Right atrium auricular region (tissue), 2 donors: ENCODE results near the gene SLC39A10. TPM values are rescaled to one million over a fixed set of nuclear protein-coding genes. Genes with fewer than 3 reads are reported as not detected.

ENCODE experiments used
- DNase-seq: peaks from one replicate; pipeline ENCODE4 v3.0.0-alpha.2; 2019; ENCODE audit warnings: low spot score
- H3K27ac ChIP-seq, 2 donors: fragments of 200-600 bp; sonication (generic); 1 replicate in 1 of 2; 2 replicates in 1 of 2; pipeline ENCODE4 v1.5.1; 2016 to 2019
- H3K27me3 ChIP-seq, 2 donors: fragments of 200-600 bp; sonication (generic); one replicate each; pipeline versions ENCODE4 v1.5.1 to v1.6.0; 2017 to 2019
- H3K36me3 ChIP-seq: fragments of 200-600 bp; sonication (generic); one replicate; pipeline ENCODE4 v1.5.1; 2016
- H3K4me1 ChIP-seq, 2 donors: fragments of 200-600 bp; sonication (generic); one replicate each; pipeline versions ENCODE4 v1.5.1 to v1.6.0; 2017 to 2019
- H3K4me3 ChIP-seq, 2 donors: fragments of 200-600 bp; sonication (generic); 1 replicate in 1 of 2; 2 replicates in 1 of 2; pipeline ENCODE4 v1.5.1; 2017 to 2019; ENCODE audit warnings: mild to moderate bottlenecking in 1 of 2, moderate library complexity in 1 of 2
- H3K9me3 ChIP-seq, 2 donors: fragments of 200-600 bp; sonication (generic); one replicate each; pipeline ENCODE4 v1.5.1; 2019
- total RNA-seq, 2 donors: library from RNA; depleted of rRNA; stranded (reverse); fragments of >200 nt; gene quantifications; one replicate each; pipeline ENCODE4 v1.1.0, GENCODE V29; 2016
- TF ChIP-seq, protein P1 (sequence below), 2 donors: fragments of 200-600 bp; sonication (generic); IDR thresholded peaks; one replicate each; pipeline ENCODE4 v1.5.1; 2019; ENCODE audit warnings: antibody characterized with exemption in 2 of 2

SLC39A10 gene
- total RNA-seq, 2 donors from 2014 or later: 8.5 to 12.3 TPM

DNA sequence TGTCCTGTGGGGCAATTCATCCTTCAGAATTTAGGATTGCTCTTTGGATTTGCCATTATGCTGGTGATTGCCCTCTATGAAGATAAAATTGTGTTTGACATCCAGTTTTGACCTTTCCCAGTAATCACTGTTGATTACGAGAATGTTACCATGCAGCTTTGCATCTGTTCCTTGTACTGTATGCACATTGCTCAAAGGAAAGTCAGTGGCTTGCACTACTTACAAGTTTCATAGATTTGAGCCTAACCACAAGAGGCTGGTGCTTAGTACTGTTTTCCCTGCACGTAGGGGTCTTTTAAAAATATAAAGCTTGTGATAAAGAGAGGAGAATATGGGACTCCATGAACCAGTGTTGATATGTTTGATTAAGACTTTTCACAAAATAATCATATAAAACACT lies 77.9 kb downstream of the SLC39A10 start:
- no peak overlapping the region for H3K4me3 ChIP-seq
- H3K27me3 ChIP-seq: no peaks in the 10 kb centered on the region
- no peaks in the 10 kb centered on the region for H3K9me3 ChIP-seq
- TF ChIP-seq, protein P1, sequence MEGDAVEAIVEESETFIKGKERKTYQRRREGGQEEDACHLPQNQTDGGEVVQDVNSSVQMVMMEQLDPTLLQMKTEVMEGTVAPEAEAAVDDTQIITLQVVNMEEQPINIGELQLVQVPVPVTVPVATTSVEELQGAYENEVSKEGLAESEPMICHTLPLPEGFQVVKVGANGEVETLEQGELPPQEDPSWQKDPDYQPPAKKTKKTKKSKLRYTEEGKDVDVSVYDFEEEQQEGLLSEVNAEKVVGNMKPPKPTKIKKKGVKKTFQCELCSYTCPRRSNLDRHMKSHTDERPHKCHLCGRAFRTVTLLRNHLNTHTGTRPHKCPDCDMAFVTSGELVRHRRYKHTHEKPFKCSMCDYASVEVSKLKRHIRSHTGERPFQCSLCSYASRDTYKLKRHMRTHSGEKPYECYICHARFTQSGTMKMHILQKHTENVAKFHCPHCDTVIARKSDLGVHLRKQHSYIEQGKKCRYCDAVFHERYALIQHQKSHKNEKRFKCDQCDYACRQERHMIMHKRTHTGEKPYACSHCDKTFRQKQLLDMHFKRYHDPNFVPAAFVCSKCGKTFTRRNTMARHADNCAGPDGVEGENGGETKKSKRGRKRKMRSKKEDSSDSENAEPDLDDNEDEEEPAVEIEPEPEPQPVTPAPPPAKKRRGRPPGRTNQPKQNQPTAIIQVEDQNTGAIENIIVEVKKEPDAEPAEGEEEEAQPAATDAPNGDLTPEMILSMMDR (IDR thresholded peaks at IDR 0.05): no peak
- no peak for DNase-seq
- no peaks in the 10 kb centered on the region for H3K4me1 ChIP-seq
- H3K36me3 ChIP-seq: peaks cover 23% of the 10 kb centered on the region
- H3K27ac ChIP-seq: no peak overlapping the region

GRCh38 chr2:195735347-195735746 lies 78.3 kb downstream of the SLC39A10 start:
- peaks cover 20% of the 10 kb centered on the region for H3K36me3 ChIP-seq
- TF ChIP-seq, protein P1 (IDR thresholded peaks at IDR 0.05): no peak

GRCh38 chr2:195737511-195738325 lies 80.7 kb downstream of the SLC39A10 start:
- TF ChIP-seq, protein P1 (IDR thresholded peaks at IDR 0.05): no peak
- Histone ChIP-seq H3K4me3 (no peak overlapping the region), H3K9me3 (no peaks in the 10 kb centered on the region), H3K4me1 (no peaks in the 10 kb centered on the region), H3K36me3 (peaks cover 3% of the 10 kb centered on the region), H3K27me3 (no peaks in the 10 kb centered on the region), H3K27ac (no peak overlapping the region)
- no peak for DNase-seq

More at GRCh38 chr2:195735347-195735746, 78.3 kb downstream of the SLC39A10 start:
- Histone ChIP-seq H3K27me3 (no peaks in the 10 kb centered on the region), H3K27ac (no peak overlapping the region), H3K4me1 (no peaks in the 10 kb centered on the region), H3K9me3 (no peaks in the 10 kb centered on the region), H3K4me3 (no peak overlapping the region)
- no peak for DNase-seq

GRCh38 chr2:195741191-195741590 lies 84.2 kb downstream of the SLC39A10 start:
- Histone ChIP-seq H3K27me3 (no peaks in the 10 kb centered on the region), H3K9me3 (no peaks in the 10 kb centered on the region), H3K4me3 (no peak overlapping the region), H3K36me3 (no peaks in the 10 kb centered on the region), H3K4me1 (no peaks in the 10 kb centered on the region), H3K27ac (no peak overlapping the region)
- DNase-seq: no peak
- TF ChIP-seq, protein P1 (IDR thresholded peaks at IDR 0.05): no peak

- peaks cover 0 to 12% of the 10 kb centered on the region in 2 donors for H3K9me3 ChIP-seq
- no peaks in the 10 kb centered on the region for H3K27me3 ChIP-seq
- no peak for DNase-seq
- H3K36me3 ChIP-seq: no peaks in the 10 kb centered on the region
- H3K27ac ChIP-seq: no peak overlapping the region
- TF ChIP-seq, protein P1 (IDR thresholded peaks at IDR 0.05): no peak
- no peak overlapping the region for H3K4me3 ChIP-seq
- no peaks in the 10 kb centered on the region for H3K4me1 ChIP-seq
These were observed 99.4 kb downstream of the SLC39A10 start for GRCh38 chr2:195756218-195756942.
